Measurements from ENCODE around the gene FTO.

- TF ChIP-seq, protein P1, sequence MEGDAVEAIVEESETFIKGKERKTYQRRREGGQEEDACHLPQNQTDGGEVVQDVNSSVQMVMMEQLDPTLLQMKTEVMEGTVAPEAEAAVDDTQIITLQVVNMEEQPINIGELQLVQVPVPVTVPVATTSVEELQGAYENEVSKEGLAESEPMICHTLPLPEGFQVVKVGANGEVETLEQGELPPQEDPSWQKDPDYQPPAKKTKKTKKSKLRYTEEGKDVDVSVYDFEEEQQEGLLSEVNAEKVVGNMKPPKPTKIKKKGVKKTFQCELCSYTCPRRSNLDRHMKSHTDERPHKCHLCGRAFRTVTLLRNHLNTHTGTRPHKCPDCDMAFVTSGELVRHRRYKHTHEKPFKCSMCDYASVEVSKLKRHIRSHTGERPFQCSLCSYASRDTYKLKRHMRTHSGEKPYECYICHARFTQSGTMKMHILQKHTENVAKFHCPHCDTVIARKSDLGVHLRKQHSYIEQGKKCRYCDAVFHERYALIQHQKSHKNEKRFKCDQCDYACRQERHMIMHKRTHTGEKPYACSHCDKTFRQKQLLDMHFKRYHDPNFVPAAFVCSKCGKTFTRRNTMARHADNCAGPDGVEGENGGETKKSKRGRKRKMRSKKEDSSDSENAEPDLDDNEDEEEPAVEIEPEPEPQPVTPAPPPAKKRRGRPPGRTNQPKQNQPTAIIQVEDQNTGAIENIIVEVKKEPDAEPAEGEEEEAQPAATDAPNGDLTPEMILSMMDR (IDR thresholded peaks at IDR 0.05; ENCODE audit: low read length), result no peak
- TF ChIP-seq EZH2phosphoT487 (IDR thresholded peaks at IDR 0.05; ENCODE audit: low read length), result no peak
Observed at GRCh38 chr16:53817117-53817755, 113.3 kb downstream of the FTO start.
